HEK293 (cell line): ENCODE data around the gene TFAP2C.

Experiments used
- CTCF ChIA-PET: fragments of 350-600 bp; formaldehyde crosslinking; extraction: SDS; loops from one replicate; lab custom pipeline; 2021; ENCODE audit warnings: antibody characterized with exemption; lab: Yijun Ruan, JAX
- POLR2A ChIA-PET: fragments of 300-600 bp; formaldehyde crosslinking; extraction: SDS; loops from one replicate; lab custom pipeline; 2020; ENCODE audit warnings: antibody characterized with exemption, inconsistent platforms; lab: Yijun Ruan, JAX
- H3K27ac ChIP-seq: fragments of 200-500 bp; sonication (Bioruptor generic); 2 replicates; pipeline ENCODE4 v1.5.1; 2014; ENCODE audit warnings: low read depth, low read length, control low read depth, inconsistent platforms; ENCODE audit errors: extremely low read depth
- H3K36me3 ChIP-seq, 2 experiments: fragments of 200-500 bp in 1 of 2; sonication (Bioruptor generic) in 1 of 2; 1 replicate in 1 of 2; 2 replicates in 1 of 2; pipeline ENCODE4 v1.5.1; 2014 to 2017; ENCODE audit warnings: inconsistent platforms in 2 of 2, low read length in 2 of 2; ENCODE audit not compliant: control insufficient read depth in 2 of 2, insufficient read depth in 1 of 2
- H3K4me1 ChIP-seq: fragments of 200-500 bp; sonication (Bioruptor generic); 2 replicates; pipeline ENCODE4 v1.5.1; 2014; ENCODE audit warnings: mild to moderate bottlenecking, low read length, inconsistent platforms; ENCODE audit not compliant: control insufficient read depth, insufficient read depth
- H3K4me3 ChIP-seq: 2 replicates; pipeline ENCODE4 v1.5.1; 2011; ENCODE audit warnings: low read depth, mild to moderate bottlenecking, control low read depth, low read length, moderate library complexity
- H3K9me3 ChIP-seq: fragments of 200-500 bp; sonication (Bioruptor generic); 2 replicates; pipeline ENCODE4 v1.5.1; 2014; ENCODE audit warnings: low read depth, low read length, inconsistent platforms; ENCODE audit not compliant: control insufficient read depth, insufficient read depth
- KLF9 ChIP-seq: fragments of 450-650 bp; formaldehyde crosslinking; IDR thresholded peaks from 2 replicates; pipeline ENCODE4 v1.5.1; 2016; ENCODE audit warnings: missing biosample characterization, missing genetic modification characterization, low read depth
- RBAK ChIP-seq: fragments of 450-650 bp; formaldehyde crosslinking; IDR thresholded peaks from 2 replicates; pipeline ENCODE4 v1.5.1; 2016; ENCODE audit warnings: missing biosample characterization, missing genetic modification characterization
- SCRT2 ChIP-seq: fragments of 450-650 bp; formaldehyde crosslinking; IDR thresholded peaks from 2 replicates; pipeline ENCODE4 v1.5.1; 2016; ENCODE audit warnings: missing biosample characterization, missing genetic modification characterization
- YY2 ChIP-seq: fragments of 450-650 bp; formaldehyde crosslinking; IDR thresholded peaks from 2 replicates; pipeline ENCODE4 v1.5.1; 2016; ENCODE audit warnings: missing biosample characterization, missing genetic modification characterization
- ZNF132 ChIP-seq: fragments of 450-650 bp; formaldehyde crosslinking; IDR thresholded peaks from 2 replicates; pipeline ENCODE4 v1.5.1; 2017; ENCODE audit warnings: missing biosample characterization, missing genetic modification characterization, borderline replicate concordance
- ZNF169 ChIP-seq: fragments of 450-650 bp; formaldehyde crosslinking; IDR thresholded peaks from 2 replicates; pipeline ENCODE4 v1.5.1; 2016; ENCODE audit warnings: missing biosample characterization, missing genetic modification characterization
- ZNF211 ChIP-seq: fragments of 450-650 bp; formaldehyde crosslinking; IDR thresholded peaks from 2 replicates; pipeline ENCODE4 v1.5.1; 2016; ENCODE audit warnings: low read depth, missing biosample characterization, missing genetic modification characterization
- ZNF37A ChIP-seq: fragments of 450-650 bp; IDR thresholded peaks from 2 replicates; pipeline ENCODE4 v1.5.1; 2018; ENCODE audit warnings: missing biosample characterization, missing genetic modification characterization
- ZNF404 ChIP-seq: fragments of 450-650 bp; formaldehyde crosslinking; IDR thresholded peaks from 2 replicates; pipeline ENCODE4 v1.5.1; 2017; ENCODE audit warnings: missing biosample characterization, missing genetic modification characterization
- ZNF433 ChIP-seq: fragments of 450-650 bp; formaldehyde crosslinking; IDR thresholded peaks from 2 replicates; pipeline ENCODE4 v1.5.1; 2016; ENCODE audit warnings: missing biosample characterization, missing genetic modification characterization, low read depth
- ZNF548 ChIP-seq: fragments of 450-650 bp; formaldehyde crosslinking; IDR thresholded peaks from 2 replicates; pipeline ENCODE4 v1.5.1; 2016; ENCODE audit warnings: missing biosample characterization, missing genetic modification characterization
- ZNF610 ChIP-seq: fragments of 450-650 bp; formaldehyde crosslinking; IDR thresholded peaks from 2 replicates; pipeline ENCODE4 v1.5.1; 2016; ENCODE audit warnings: missing biosample characterization, missing genetic modification characterization, borderline replicate concordance
- ZNF626 ChIP-seq: fragments of 450-650 bp; sonication (Bioruptor Pico); formaldehyde crosslinking; IDR thresholded peaks from 2 replicates; pipeline ENCODE4 v1.5.1; 2018; ENCODE audit warnings: missing biosample characterization, missing genetic modification characterization, inconsistent platforms
- ZNF658 ChIP-seq: fragments of 450-650 bp; formaldehyde crosslinking; IDR thresholded peaks from 2 replicates; pipeline ENCODE4; 2016; ENCODE audit warnings: missing biosample characterization, missing genetic modification characterization
- ZSCAN23 ChIP-seq: fragments of 450-650 bp; formaldehyde crosslinking; IDR thresholded peaks from 2 replicates; pipeline ENCODE4 v1.5.1; 2016; ENCODE audit warnings: missing biosample characterization, missing genetic modification characterization
- ZXDB ChIP-seq: fragments of 450-650 bp; formaldehyde crosslinking; IDR thresholded peaks from 2 replicates; pipeline ENCODE4 v1.5.1; 2016; ENCODE audit warnings: missing biosample characterization, missing genetic modification characterization
- TF ChIP-seq, protein P1 (sequence below): fragments of 450-650 bp; formaldehyde crosslinking; IDR thresholded peaks from 2 replicates; pipeline ENCODE4 v1.5.1; 2016; ENCODE audit warnings: missing biosample characterization, missing genetic modification characterization, borderline replicate concordance
- TF ChIP-seq, protein P2 (sequence below): fragments of 450-650 bp; formaldehyde crosslinking; IDR thresholded peaks from 2 replicates; pipeline ENCODE4 v1.5.1; 2016; ENCODE audit warnings: missing biosample characterization, missing genetic modification characterization
- TF ChIP-seq, protein P3 (sequence below): fragments of 450-650 bp; formaldehyde crosslinking; IDR thresholded peaks from 2 replicates; pipeline ENCODE4 v1.5.1; 2017; ENCODE audit warnings: missing biosample characterization, missing genetic modification characterization
- TF ChIP-seq, protein P4 (sequence below): fragments of 450-650 bp; formaldehyde crosslinking; IDR thresholded peaks from 2 replicates; pipeline ENCODE4 v1.5.1; 2016; ENCODE audit warnings: missing biosample characterization, missing genetic modification characterization, low read depth

Gene TFAP2C

DNA sequence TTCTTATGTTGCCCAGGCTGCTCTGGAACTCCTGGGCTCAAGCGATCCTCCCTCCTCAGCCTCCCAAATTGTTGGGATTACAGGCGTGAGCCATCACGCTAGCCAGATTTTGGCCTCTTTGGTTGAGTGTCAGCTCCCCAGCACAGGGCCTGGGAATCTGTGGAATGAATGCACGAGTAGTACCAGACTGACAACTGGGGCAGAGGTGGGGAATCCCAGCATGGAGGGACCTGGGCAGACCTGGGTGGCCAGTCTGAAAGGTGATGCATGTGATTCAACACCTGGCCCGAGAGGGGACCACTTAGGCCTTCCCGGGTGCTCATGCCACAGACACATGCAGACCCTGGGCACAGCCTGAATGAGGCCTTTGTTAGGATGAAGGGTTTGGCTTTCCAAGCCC, 19.0 kb upstream of the TFAP2C start:
- H3K4me1 ChIP-seq: no peaks in the 10 kb centered on the region
- TF ChIP-seq ZNF37A (tag by site-specific recombination) (no peak), ZNF132 (no peak), ZNF658 (no peak), ZNF626 (no peak), ZNF433 (tag by site-specific recombination) (no peak), RBAK (tag by site-specific recombination) (no peak), ZNF211 (tag by site-specific recombination) (no peak)
- TF ChIP-seq, protein P1, sequence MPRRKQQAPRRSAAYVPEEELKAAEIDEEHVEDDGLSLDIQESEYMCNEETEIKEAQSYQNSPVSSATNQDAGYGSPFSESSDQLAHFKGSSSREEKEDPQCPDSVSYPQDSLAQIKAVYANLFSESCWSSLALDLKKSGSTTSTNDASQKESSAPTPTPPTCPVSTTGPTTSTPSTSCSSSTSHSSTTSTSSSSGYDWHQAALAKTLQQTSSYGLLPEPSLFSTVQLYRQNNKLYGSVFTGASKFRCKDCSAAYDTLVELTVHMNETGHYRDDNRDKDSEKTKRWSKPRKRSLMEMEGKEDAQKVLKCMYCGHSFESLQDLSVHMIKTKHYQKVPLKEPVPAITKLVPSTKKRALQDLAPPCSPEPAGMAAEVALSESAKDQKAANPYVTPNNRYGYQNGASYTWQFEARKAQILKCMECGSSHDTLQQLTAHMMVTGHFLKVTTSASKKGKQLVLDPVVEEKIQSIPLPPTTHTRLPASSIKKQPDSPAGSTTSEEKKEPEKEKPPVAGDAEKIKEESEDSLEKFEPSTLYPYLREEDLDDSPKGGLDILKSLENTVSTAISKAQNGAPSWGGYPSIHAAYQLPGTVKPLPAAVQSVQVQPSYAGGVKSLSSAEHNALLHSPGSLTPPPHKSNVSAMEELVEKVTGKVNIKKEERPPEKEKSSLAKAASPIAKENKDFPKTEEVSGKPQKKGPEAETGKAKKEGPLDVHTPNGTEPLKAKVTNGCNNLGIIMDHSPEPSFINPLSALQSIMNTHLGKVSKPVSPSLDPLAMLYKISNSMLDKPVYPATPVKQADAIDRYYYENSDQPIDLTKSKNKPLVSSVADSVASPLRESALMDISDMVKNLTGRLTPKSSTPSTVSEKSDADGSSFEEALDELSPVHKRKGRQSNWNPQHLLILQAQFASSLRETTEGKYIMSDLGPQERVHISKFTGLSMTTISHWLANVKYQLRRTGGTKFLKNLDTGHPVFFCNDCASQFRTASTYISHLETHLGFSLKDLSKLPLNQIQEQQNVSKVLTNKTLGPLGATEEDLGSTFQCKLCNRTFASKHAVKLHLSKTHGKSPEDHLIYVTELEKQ (tag by site-specific recombination): no peak
- TF ChIP-seq, protein P2, sequence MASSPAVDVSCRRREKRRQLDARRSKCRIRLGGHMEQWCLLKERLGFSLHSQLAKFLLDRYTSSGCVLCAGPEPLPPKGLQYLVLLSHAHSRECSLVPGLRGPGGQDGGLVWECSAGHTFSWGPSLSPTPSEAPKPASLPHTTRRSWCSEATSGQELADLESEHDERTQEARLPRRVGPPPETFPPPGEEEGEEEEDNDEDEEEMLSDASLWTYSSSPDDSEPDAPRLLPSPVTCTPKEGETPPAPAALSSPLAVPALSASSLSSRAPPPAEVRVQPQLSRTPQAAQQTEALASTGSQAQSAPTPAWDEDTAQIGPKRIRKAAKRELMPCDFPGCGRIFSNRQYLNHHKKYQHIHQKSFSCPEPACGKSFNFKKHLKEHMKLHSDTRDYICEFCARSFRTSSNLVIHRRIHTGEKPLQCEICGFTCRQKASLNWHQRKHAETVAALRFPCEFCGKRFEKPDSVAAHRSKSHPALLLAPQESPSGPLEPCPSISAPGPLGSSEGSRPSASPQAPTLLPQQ (tag by site-specific recombination): no peak
- TF ChIP-seq, all 188 proteins: peak for 0
- H3K9me3 ChIP-seq: no peaks in the 10 kb centered on the region
- no peak overlapping the region for H3K27ac ChIP-seq
- H3K36me3 ChIP-seq: no peaks in the 10 kb centered on the region
- no peak overlapping the region for H3K4me3 ChIP-seq
- ChIA-PET CTCF (interaction anchor here (0.5 kb wide), 1 partner anchor 11 kb away, joined by 4 read pairs; no protein-coding TSS in a partner anchor), POLR2A (interaction anchor here (0.7 kb wide), 1 partner anchor 80 kb away, joined by 5 read pairs; no protein-coding TSS in a partner anchor)

DNA sequence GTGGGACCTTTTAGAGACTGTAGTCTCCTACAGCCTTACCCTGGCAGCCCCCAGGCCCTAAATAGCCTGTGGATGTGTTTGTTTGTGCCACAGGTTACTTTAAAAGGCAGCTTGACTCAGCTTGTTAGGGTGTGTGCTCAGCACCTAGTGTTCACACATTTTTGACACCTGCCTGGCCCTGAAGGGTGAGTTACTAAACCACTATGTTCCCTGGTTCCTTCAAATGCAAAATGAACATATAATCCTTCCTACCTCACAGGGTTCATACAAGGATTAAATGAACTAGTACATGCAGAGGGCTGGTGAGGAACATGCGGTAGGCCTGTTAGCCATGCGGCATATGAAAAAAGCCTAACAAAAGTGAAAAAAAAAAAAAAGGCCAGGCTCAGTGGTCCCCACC, 14.9 kb upstream of the TFAP2C start:
- no peak for TF ChIP-seq ZNF169
- no peak for TF ChIP-seq YY2 (tag by site-specific recombination)
- TF ChIP-seq ZSCAN23 (tag by site-specific recombination): no peak
- TF ChIP-seq SCRT2 (tag by site-specific recombination): no peak
- TF ChIP-seq, all 188 proteins: peak for 0
- Histone ChIP-seq H3K27ac (no peak overlapping the region), H3K4me1 (no peaks in the 10 kb centered on the region), H3K9me3 (no peaks in the 10 kb centered on the region), H3K36me3 (no peaks in the 10 kb centered on the region), H3K4me3 (no peak overlapping the region)
- ChIA-PET CTCF (no interaction called here), POLR2A (no interaction called here)

DNA sequence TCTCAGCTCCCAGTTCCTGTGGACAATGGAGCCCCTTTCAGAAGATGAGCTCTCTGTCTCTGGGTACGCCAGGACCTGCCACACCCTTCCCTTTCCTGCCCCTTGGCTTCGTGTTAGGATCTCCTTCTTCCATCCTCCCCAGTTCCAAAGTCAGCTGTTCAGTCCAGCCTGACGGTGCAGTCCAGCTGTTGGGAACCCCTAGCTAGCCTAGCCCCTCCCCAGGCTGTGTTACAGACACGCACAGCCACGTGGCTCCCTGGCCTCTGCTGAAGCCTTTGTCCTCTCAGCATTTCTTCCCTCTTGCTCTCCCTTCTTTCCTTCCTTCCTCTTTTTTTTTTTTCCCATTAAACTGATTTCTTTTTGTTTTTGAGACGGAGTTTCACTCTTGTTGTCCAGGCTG, 12.4 kb upstream of the TFAP2C start:
- H3K9me3 ChIP-seq: no peaks in the 10 kb centered on the region
- H3K4me3 ChIP-seq: no peak overlapping the region
- TF ChIP-seq, protein P3, sequence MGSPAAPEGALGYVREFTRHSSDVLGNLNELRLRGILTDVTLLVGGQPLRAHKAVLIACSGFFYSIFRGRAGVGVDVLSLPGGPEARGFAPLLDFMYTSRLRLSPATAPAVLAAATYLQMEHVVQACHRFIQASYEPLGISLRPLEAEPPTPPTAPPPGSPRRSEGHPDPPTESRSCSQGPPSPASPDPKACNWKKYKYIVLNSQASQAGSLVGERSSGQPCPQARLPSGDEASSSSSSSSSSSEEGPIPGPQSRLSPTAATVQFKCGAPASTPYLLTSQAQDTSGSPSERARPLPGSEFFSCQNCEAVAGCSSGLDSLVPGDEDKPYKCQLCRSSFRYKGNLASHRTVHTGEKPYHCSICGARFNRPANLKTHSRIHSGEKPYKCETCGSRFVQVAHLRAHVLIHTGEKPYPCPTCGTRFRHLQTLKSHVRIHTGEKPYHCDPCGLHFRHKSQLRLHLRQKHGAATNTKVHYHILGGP (tag by site-specific recombination): no peak
- TF ChIP-seq ZNF548 (tag by site-specific recombination): no peak
- TF ChIP-seq, protein P4, sequence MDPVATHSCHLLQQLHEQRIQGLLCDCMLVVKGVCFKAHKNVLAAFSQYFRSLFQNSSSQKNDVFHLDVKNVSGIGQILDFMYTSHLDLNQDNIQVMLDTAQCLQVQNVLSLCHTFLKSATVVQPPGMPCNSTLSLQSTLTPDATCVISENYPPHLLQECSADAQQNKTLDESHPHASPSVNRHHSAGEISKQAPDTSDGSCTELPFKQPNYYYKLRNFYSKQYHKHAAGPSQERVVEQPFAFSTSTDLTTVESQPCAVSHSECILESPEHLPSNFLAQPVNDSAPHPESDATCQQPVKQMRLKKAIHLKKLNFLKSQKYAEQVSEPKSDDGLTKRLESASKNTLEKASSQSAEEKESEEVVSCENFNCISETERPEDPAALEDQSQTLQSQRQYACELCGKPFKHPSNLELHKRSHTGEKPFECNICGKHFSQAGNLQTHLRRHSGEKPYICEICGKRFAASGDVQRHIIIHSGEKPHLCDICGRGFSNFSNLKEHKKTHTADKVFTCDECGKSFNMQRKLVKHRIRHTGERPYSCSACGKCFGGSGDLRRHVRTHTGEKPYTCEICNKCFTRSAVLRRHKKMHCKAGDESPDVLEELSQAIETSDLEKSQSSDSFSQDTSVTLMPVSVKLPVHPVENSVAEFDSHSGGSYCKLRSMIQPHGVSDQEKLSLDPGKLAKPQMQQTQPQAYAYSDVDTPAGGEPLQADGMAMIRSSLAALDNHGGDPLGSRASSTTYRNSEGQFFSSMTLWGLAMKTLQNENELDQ: no peak
- no peak for TF ChIP-seq ZNF404 (tag by site-specific recombination)
- TF ChIP-seq KLF9: no peak
- no peak for TF ChIP-seq ZNF610 (tag by site-specific recombination)
- TF ChIP-seq ZXDB: no peak
- TF ChIP-seq YY2 (tag by site-specific recombination): no peak
- CTCF ChIA-PET: no interaction called here
- H3K36me3 ChIP-seq: no peaks in the 10 kb centered on the region
- no peaks in the 10 kb centered on the region for H3K4me1 ChIP-seq
- POLR2A ChIA-PET: no interaction called here
- no peak overlapping the region for H3K27ac ChIP-seq
